Fibroblast of villous mesenchyme (primary cell): ENCODE data around the gene DENND6B. TPM values are rescaled to one million over a fixed set of nuclear protein-coding genes. Genes with fewer than 3 reads are reported as not detected.

ENCODE experiments used
- DNase-seq: peaks from one replicate; pipeline ENCODE4 v3.0.0-alpha.2; 2010; ENCODE audit warnings: low read depth
- H3K4me3 ChIP-seq: 2 replicates; pipeline ENCODE4 v1.5.1; 2011; ENCODE audit warnings: low read depth, mild to moderate bottlenecking, low read length
- total RNA-seq: library from RNA; depleted of rRNA; stranded (reverse); fragments of >200 nt; gene quantifications from 2 replicates; pipeline ENCODE4 v1.2.3, GENCODE V29; 2012
- TF ChIP-seq, protein P1 (sequence below): IDR thresholded peaks from 2 replicates; pipeline ENCODE4 v1.5.1; 2012; ENCODE audit warnings: low read depth, mild to moderate bottlenecking, low read length; ENCODE audit not compliant: insufficient read depth

The DENND6B gene
- total RNA-seq, 1 donor, result 2.6 TPM

DNA sequence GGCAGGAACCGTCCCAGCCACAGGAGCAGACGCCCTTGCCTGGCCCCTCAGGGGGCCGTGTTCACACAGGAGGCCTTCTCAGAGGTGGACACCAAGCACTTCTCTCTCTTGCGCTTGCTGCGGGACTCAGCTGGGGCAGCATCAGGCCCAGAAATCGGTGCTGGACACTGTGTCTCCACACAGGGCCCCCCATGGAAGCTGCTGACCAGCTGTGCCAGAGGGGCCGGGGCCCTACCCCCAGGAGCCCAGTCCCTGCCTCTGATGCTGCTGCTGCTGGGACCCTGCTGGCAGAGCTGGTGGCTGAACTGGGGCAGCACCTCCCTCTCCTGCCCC is 23.3 kb downstream of the DENND6B start:
- peak overlapping the region; percentile 80 for H3K4me3 ChIP-seq
- TF ChIP-seq, protein P1, sequence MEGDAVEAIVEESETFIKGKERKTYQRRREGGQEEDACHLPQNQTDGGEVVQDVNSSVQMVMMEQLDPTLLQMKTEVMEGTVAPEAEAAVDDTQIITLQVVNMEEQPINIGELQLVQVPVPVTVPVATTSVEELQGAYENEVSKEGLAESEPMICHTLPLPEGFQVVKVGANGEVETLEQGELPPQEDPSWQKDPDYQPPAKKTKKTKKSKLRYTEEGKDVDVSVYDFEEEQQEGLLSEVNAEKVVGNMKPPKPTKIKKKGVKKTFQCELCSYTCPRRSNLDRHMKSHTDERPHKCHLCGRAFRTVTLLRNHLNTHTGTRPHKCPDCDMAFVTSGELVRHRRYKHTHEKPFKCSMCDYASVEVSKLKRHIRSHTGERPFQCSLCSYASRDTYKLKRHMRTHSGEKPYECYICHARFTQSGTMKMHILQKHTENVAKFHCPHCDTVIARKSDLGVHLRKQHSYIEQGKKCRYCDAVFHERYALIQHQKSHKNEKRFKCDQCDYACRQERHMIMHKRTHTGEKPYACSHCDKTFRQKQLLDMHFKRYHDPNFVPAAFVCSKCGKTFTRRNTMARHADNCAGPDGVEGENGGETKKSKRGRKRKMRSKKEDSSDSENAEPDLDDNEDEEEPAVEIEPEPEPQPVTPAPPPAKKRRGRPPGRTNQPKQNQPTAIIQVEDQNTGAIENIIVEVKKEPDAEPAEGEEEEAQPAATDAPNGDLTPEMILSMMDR, result no peak
- DNase-seq, result no peak

DNA sequence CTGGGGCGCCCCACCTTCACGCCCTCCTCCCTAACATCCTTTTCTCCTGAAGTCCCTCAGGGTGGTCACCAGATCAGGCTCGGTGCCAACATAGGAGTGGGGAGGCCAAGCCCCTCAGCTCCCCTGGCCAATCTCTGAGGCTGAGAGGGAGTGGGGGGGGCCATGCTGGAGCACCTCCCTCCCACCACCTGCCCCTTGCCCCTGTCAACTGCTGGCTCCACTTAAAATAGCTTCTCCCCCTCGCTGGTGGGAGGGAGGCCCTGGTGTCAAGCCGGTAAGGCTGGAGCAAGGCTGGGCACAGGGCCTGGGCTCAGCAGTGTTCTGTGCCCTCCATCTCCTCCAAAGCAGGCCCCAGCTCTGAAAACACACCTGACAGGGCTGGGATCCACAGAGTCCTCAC is 24.2 kb downstream of the DENND6B start:
- TF ChIP-seq, protein P1, result no peak
- no peak overlapping the region for H3K4me3 ChIP-seq
- DNase-seq, result no peak

DNA sequence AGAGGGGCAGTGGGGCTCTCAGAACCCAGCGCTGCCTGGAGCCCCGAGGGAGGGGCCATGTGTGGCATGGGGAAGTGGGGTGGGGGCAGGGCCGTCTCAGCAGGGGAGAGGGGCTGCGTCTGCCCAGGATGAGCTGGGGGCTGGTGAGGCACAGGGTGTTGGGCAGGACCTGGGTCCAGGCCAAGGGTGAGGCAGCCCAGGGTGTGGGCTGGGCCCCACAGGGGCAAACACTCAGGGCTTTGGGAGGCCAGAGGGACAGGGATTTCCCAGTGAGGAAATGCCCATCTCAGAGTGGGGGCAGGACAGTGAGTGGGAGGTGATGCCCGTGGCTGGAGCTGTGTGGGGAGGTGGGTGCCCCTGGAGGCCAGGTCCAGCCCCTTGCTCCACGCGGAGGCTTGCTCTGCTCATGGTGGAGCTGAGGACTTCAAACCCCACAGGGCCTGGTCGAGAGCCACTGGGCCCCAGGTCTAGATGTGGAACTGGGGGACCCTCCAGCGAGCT is 24.7 kb downstream of the DENND6B start:
- H3K4me3 ChIP-seq, result peak overlapping the region; percentile 6
- DNase-seq, result no peak
- TF ChIP-seq, protein P1, result no peak

DNA sequence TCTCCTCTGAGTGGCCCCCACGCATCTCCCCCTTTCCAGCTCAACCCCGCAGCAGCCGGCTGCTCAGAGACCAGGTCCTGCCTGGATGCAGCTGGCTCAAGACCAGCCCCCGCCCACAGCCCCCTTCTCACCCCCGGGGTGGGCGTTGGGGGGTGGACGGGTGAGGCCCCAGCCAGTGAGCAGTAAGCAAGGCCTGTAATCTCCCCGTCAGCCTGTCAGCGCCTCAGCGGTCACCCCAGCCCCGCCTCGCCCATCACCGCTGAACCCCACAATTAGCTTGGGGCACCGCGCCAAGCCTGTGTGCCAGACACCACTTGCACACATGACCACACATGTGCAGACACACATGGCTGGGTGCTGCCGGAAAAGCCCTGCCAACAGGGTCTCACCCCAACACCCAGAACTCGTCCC is 25.2 kb downstream of the DENND6B start:
- DNase-seq, result no peak
- peak overlapping the region; percentile 6 for H3K4me3 ChIP-seq

DNA sequence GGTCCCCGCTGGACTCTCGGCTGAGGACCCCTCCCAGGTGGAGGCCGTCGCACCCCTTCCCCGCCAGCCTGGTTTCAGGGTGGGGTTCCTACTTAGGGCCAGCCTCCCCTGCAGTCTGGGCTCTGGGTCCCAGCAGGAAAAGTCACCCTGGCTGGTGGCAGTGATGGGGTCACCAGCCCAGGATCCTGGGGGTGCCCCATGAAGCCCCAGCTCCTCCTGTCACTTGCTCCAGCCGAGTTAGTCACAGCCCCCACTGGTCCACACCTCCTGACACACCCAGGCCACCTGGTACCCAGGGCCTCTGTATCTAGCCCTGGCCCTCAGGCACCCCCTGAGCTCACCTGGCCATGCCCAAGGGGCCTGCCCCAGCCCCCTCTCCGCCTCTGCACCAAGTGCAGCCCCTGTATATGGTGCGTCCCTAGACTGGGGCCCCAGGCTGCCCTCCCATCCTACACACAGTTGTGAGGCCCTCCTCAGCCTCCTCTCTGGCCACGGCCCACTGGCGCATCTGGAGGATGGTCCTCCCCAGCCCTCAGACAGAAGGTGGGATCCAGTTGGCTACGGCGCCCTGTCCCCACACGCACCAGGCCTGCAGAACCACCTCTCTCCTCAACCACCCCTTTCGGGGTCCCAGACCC is 26.1 kb downstream of the DENND6B start:
- no peak for DNase-seq
- TF ChIP-seq, protein P1, result no peak
- H3K4me3 ChIP-seq, result peak overlapping the region; percentile 9

More for the DNA sequence above, 25.2 kb downstream of the DENND6B start:
- TF ChIP-seq, protein P1, result no peak

DNA sequence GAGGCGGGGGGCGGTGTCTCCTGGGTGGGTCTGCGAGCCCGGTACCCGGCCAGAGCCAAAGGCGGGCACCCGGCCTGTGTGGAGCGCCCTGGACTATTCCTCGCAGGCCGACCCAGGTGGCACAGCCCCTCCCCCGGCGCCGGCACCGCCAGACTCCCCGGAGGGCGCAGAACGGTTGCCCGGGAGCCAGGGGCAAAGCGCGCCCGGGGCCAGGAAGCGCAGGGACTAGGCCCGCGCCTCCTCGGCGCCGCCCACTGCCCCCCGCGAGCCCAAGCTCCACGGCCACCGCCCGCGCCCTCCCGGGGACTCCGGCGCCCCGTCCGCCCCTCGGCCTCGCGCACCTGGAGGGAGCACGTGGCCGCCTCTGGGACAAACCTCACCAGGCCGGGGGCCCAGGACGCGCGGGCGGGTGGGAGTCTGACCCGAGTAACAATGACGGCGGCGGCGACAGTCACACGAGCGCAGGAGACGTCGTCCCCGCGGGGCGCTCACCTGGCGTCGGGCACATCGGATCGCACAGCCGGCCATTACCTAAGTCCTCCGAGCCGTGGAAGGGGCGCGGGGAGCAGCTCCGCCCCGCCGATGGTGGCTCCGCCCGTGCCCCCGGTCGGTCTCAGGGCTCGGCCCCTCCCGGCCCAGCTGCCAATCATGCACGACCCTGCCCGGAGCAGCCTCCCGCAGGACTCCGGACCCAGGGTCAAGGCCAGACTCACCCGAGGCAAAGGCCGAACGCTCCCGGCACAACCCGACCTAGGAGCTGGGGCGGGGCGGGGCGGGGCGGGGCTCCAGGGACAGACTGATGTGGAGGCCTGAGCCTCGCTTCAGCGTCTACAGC is 26.8 kb downstream of the DENND6B start:
- TF ChIP-seq, protein P1, result no peak
- DNase-seq, result no peak
- H3K4me3 ChIP-seq, result peak overlapping the region; percentile 37
